Keratinocyte (primary cell): ENCODE measurements around the gene LRAT.

ENCODE experiments used
- CTCF ChIP-seq, 3 experiments: IDR thresholded peaks in 1 of 3; conservative IDR thresholded peaks in 1 of 3; optimal IDR thresholded peaks in 1 of 3; 2 replicates in 2 of 3; 3 replicates in 1 of 3; pipeline versions ENCODE3 to v1.5.1; 2011; ENCODE audit warnings: low read length in 3 of 3, mild to moderate bottlenecking in 3 of 3, moderate library complexity in 2 of 3, control low read depth in 1 of 3, inconsistent platforms in 1 of 3; ENCODE audit not compliant: insufficient read depth in 2 of 3; ENCODE audit errors: extremely low read depth in 1 of 3
- EZH2 ChIP-seq: IDR thresholded peaks from one replicate; pipeline ENCODE4 v1.6.1; 2012; ENCODE audit warnings: inconsistent platforms, mild to moderate bottlenecking, low read length, moderate library complexity

GRCh38 chr4:154709550-154709949 is 34.2 kb upstream of the LRAT start:
- TF ChIP-seq CTCF (optimal IDR thresholded peaks at IDR 0.05 in 1 of 3, IDR thresholded peaks at IDR 0.05 in 1 of 3, conservative IDR thresholded peaks at IDR 0.05 in 1 of 3; ENCODE audit: extremely low read depth in 1 of 3, insufficient read depth in 2 of 3, low read length in 3 of 3) = no peak
- TF ChIP-seq EZH2 = no peak
